HCT116 (cell line): Measurements from ENCODE around the gene TLL2. TPM values are rescaled to one million over a fixed set of nuclear protein-coding genes. Genes with fewer than 3 reads are reported as not detected.
A peak's percentile ranks its signal among the peaks of the same experiment; 100 is the strongest.

ENCODE experiments used
- ATAC-seq: fragments of 200-7000 bp; cut with Tn5 transposase; 2 replicates; pipeline ENCODE4 v1.9.1; 2020; ENCODE audit warnings: mild to moderate bottlenecking, moderate library complexity
- BruUV-seq: library from RNA; stranded (reverse); fragments of 400-500 nt; replicated peaks from 2 replicates; lab custom pipeline; 2021; lab: Mats Ljungman, UMichigan
- CTCF ChIA-PET: fragments of 300-600 bp; sonication (Branson Sonifier 250); formaldehyde crosslinking; loops from one replicate; lab custom pipeline; 2021; ENCODE audit warnings: antibody characterized with exemption; lab: Charles Lee
- POLR2A ChIA-PET: fragments of 300-600, 350-600 bp; sonication (Branson Sonifier 250); formaldehyde crosslinking; loops from one replicate; lab custom pipeline; 2021; ENCODE audit warnings: antibody characterized with exemption; lab: Charles Lee
- RAD21 ChIA-PET, 2 experiments: fragments of 300-600 bp; sonication (Branson Sonifier 250); formaldehyde crosslinking; loops; one replicate each; lab custom pipeline; 2023; ENCODE audit warnings: low total read pairs in 2 of 2; ENCODE audit not compliant: uncharacterized antibody in 2 of 2, unreplicated experiment in 2 of 2, low non-redundant PET in 1 of 2; lab: Charles Lee
- DNase-seq: peaks from one replicate; pipeline ENCODE4 v3.0.0-alpha.2; 2010; ENCODE audit warnings: low read depth, low spot score
- H2AFZ ChIP-seq: fragments of 200-600 bp; shearing (Covaris generic), sonication (generic); 2 replicates; pipeline ENCODE4 v1.6.1; 2017; ENCODE audit warnings: low read depth, mixed run types, mixed read lengths, antibody characterized with exemption, low read length; ENCODE audit not compliant: poor library complexity, severe bottlenecking
- H3K27ac ChIP-seq: 2 replicates; pipeline ENCODE4 v1.5.1; 2012; ENCODE audit warnings: low read depth, low read length
- H3K27me3 ChIP-seq: fragments of 200-600 bp; sonication (generic); 2 replicates; pipeline ENCODE4 v1.6.1; 2016; ENCODE audit warnings: mixed run types, low read length, mixed read lengths; ENCODE audit not compliant: insufficient read depth
- H3K36me3 ChIP-seq, 2 experiments: fragments of 200-500 bp in 1 of 2; fragments of 200-600 bp in 1 of 2; sonication (Bioruptor generic) in 1 of 2; sonication (generic) in 1 of 2; 2 replicates each; pipeline versions ENCODE4 v1.5.1 to v1.6.1; 2014 to 2016; ENCODE audit warnings: low read length in 2 of 2, inconsistent platforms in 1 of 2, mixed read lengths in 1 of 2, mixed run types in 1 of 2; ENCODE audit not compliant: insufficient read depth in 2 of 2, control insufficient read depth in 1 of 2
- H3K4me1 ChIP-seq, 2 experiments: fragments of 200-600 bp in 1 of 2; sonication (generic) in 1 of 2; 2 replicates each; pipeline versions ENCODE4 v1.5.1 to v1.6.1; 2012 to 2017; ENCODE audit warnings: low read length in 2 of 2, inconsistent platforms in 1 of 2, mild to moderate bottlenecking in 1 of 2, mixed read lengths in 1 of 2, mixed run types in 1 of 2, moderate library complexity in 1 of 2; ENCODE audit not compliant: insufficient read depth in 2 of 2, control insufficient read depth in 1 of 2
- H3K4me2 ChIP-seq: fragments of 200-600 bp; sonication (generic); 2 replicates; pipeline ENCODE4 v1.6.1; 2017; ENCODE audit warnings: mixed run types, low read length, mixed read lengths
- H3K4me3 ChIP-seq, 2 experiments: fragments of 200-600 bp in 1 of 2; sonication (generic) in 1 of 2; replicated peaks in 1 of 2; 2 replicates each; pipeline ENCODE4 v1.5.1; 2011 to 2016; ENCODE audit warnings: low read length in 2 of 2, control low read depth in 1 of 2, low read depth in 1 of 2, mild to moderate bottlenecking in 1 of 2, mixed read lengths in 1 of 2, mixed run types in 1 of 2
- H3K79me2 ChIP-seq: fragments of 200-600 bp; sonication (generic); 2 replicates; pipeline ENCODE4 v1.6.1; 2017; ENCODE audit warnings: mild to moderate bottlenecking, mixed run types, low read length, moderate library complexity, mixed read lengths; ENCODE audit not compliant: insufficient read depth
- H3K9ac ChIP-seq: fragments of 200-600 bp; sonication (generic); 2 replicates; pipeline ENCODE4 v1.6.1; 2016; ENCODE audit warnings: low read length, mixed read lengths
- H3K9me2 ChIP-seq: fragments of 200-600 bp; sonication (generic), shearing (Covaris generic); 2 replicates; pipeline ENCODE4 v1.6.1; 2017; ENCODE audit warnings: mixed run types, mild to moderate bottlenecking, moderate library complexity; ENCODE audit not compliant: insufficient read depth
- H3K9me3 ChIP-seq, 2 experiments: fragments of 200-500 bp in 1 of 2; fragments of 200-600 bp in 1 of 2; sonication (Bioruptor generic) in 1 of 2; sonication (generic) in 1 of 2; 2 replicates each; pipeline ENCODE4 v1.6.1; 2014 to 2017; ENCODE audit warnings: low read length in 2 of 2, mixed read lengths in 2 of 2, inconsistent platforms in 1 of 2, low read depth in 1 of 2, mild to moderate bottlenecking in 1 of 2, mixed run types in 1 of 2, moderate library complexity in 1 of 2; ENCODE audit not compliant: control insufficient read depth in 1 of 2, insufficient read depth in 1 of 2
- H4K20me1 ChIP-seq: fragments of 200-600 bp; sonication (generic), shearing (Covaris generic); 2 replicates; pipeline ENCODE4 v1.6.1; 2017; ENCODE audit warnings: mixed run types, mild to moderate bottlenecking, moderate library complexity; ENCODE audit not compliant: insufficient read depth
- CTCF ChIP-seq, 3 experiments: fragments of 200-600 bp in 1 of 3; sonication (generic) in 1 of 3; IDR thresholded peaks in 2 of 3; conservative IDR thresholded peaks in 1 of 3; 2 replicates each; pipeline ENCODE4 v1.5.1; 2012 to 2017; ENCODE audit warnings: low read depth in 2 of 3, low read length in 2 of 3, antibody characterized with exemption in 1 of 3, borderline replicate concordance in 1 of 3, control low read depth in 1 of 3, mild to moderate bottlenecking in 1 of 3, mixed read lengths in 1 of 3, mixed run types in 1 of 3, moderate library complexity in 1 of 3; ENCODE audit not compliant: insufficient read depth in 1 of 3
- EZH2 ChIP-seq: fragments of 200-600 bp; sonication (generic); IDR thresholded peaks from 2 replicates; pipeline ENCODE4 v1.6.1; 2017; ENCODE audit warnings: antibody characterized with exemption, mixed run types
- EZH2phosphoT487 ChIP-seq: fragments of 200-600 bp; IDR thresholded peaks from 2 replicates; pipeline ENCODE4 v1.6.1; 2018; ENCODE audit warnings: antibody characterized with exemption, borderline replicate concordance
- MAX ChIP-seq: IDR thresholded peaks from 2 replicates; pipeline ENCODE4 v1.6.1; 2012
- RAD21 ChIP-seq: IDR thresholded peaks from 2 replicates; pipeline ENCODE4 v1.6.1; 2012; ENCODE audit warnings: low read depth, mild to moderate bottlenecking
- REST ChIP-seq: IDR thresholded peaks from 2 replicates; pipeline ENCODE4 v1.6.1; 2012; ENCODE audit warnings: low read depth
- SIN3A ChIP-seq: IDR thresholded peaks from 2 replicates; pipeline ENCODE4 v1.6.1; 2012; ENCODE audit warnings: low read depth
- SP1 ChIP-seq: IDR thresholded peaks from 2 replicates; pipeline ENCODE4 v1.6.1; 2012; ENCODE audit warnings: low read depth
- ZFX ChIP-seq: fragments of 450-650 bp; IDR thresholded peaks from 2 replicates; pipeline ENCODE4 v1.6.1; 2017
- intact Hi-C: fragments of 100-400 bp; cut with micrococcal nuclease; formaldehyde crosslinking; loops from 2 replicates; pipeline ENCODE4 v1.10.0; 2022
- total RNA-seq: library from RNA; stranded (reverse); gene quantifications from one replicate; pipeline ENCODE4 v1.2.1, GENCODE V29; 2021; ENCODE audit not compliant: unreplicated experiment

The TLL2 gene
- total RNA-seq, 1 experiment from 2014 or later: 1.3 TPM

GRCh38 chr10:96337106-96337505 lies 176.6 kb downstream of the TLL2 start:
- H3K4me2 ChIP-seq: no peak overlapping the region
- TF ChIP-seq REST: no peak
- H3K27me3 ChIP-seq: peaks cover 7% of the 10 kb centered on the region; the same call in 1 of the 2 replicates
- no peaks in the 10 kb centered on the region for H3K36me3 ChIP-seq
- CTCF ChIA-PET: interaction anchor here (1.0 to 4.1 kb wide), 4 partner anchors 12 to 320 kb away, joined by 4 to 35 read pairs (median 6); no protein-coding TSS in a partner anchor
- intact Hi-C loops: no loop called here
- no TSS peak for BruUV-seq
- no peak overlapping the region for H2AFZ ChIP-seq
- POLR2A ChIA-PET: no interaction called here
- DNase-seq: no peak
- H3K79me2 ChIP-seq: no peaks in the 10 kb centered on the region
- no peak overlapping the region for H3K4me3 ChIP-seq
- no peaks in the 10 kb centered on the region for H4K20me1 ChIP-seq
- H3K9me2 ChIP-seq: no peaks in the 10 kb centered on the region
- no peaks in the 10 kb centered on the region for H3K4me1 ChIP-seq
- RAD21 ChIA-PET: no interaction called here
- no peak for ATAC-seq
- H3K9ac ChIP-seq: no peak overlapping the region
- no peak overlapping the region for H3K27ac ChIP-seq
- no peaks in the 10 kb centered on the region for H3K9me3 ChIP-seq

GRCh38 chr10:96334616-96335526 lies 178.9 kb downstream of the TLL2 start:
- Histone ChIP-seq H3K9ac (no peak overlapping the region), H3K36me3 (no peaks in the 10 kb centered on the region), H3K79me2 (no peaks in the 10 kb centered on the region), H3K9me3 (no peaks in the 10 kb centered on the region), H3K27ac (no peak overlapping the region), H3K4me2 (no peak overlapping the region), H3K4me1 (no peaks in the 10 kb centered on the region), H3K9me2 (no peaks in the 10 kb centered on the region), H4K20me1 (no peaks in the 10 kb centered on the region), H3K27me3 (peaks cover 7% of the 10 kb centered on the region; the same call in 1 of the 2 replicates), H2AFZ (peak overlapping the region; percentile 87), H3K4me3 (no peak overlapping the region)
- intact Hi-C loops: loop anchor here (1.0 kb wide), 1 partner anchor 40 kb away; no protein-coding TSS in a partner anchor
- ATAC-seq (peak; percentile 89), DNase-seq (peak; percentile 13)
- CTCF ChIA-PET: interaction anchor here (0.5 to 4.1 kb wide), 19 partner anchors 10 to 641 kb away, joined by 3 to 35 read pairs (median 4); partner anchors contain the start of genes DNTT and TCTN3
- no TSS peak for BruUV-seq
- RAD21 ChIA-PET: interaction anchor here in 1 of 2 experiments (1.0 kb wide), 1 partner anchor 105 kb away, joined by 3 read pairs; no protein-coding TSS in a partner anchor
- POLR2A ChIA-PET: no interaction called here
- TF ChIP-seq EZH2: no peak
- no peak for TF ChIP-seq EZH2phosphoT487
- no peak for TF ChIP-seq MAX
- TF ChIP-seq SIN3A: no peak
- TF ChIP-seq ZFX: no peak
- TF ChIP-seq RAD21: peak; percentile 70
- no peak for TF ChIP-seq SP1
- TF ChIP-seq CTCF (IDR thresholded peaks at IDR 0.05 in 2 of 3, conservative IDR thresholded peaks at IDR 0.05 in 1 of 3; ENCODE audit: borderline replicate concordance in 1 of 3, insufficient read depth in 1 of 3, low read depth in 2 of 3, low read length in 2 of 3): peak; percentile 66 to 88 (median 84); a peak in 5 of 6 replicates
